GM19455 (cell line): ENCODE data around the gene IZUMO1.

ENCODE experiments used
- ATAC-seq: cut with Tn5 transposase; IDR thresholded peaks from one replicate; pipeline ENCODE4 v1.9.1; 2021; ENCODE audit not compliant: unreplicated experiment

Gene IZUMO1

DNA sequence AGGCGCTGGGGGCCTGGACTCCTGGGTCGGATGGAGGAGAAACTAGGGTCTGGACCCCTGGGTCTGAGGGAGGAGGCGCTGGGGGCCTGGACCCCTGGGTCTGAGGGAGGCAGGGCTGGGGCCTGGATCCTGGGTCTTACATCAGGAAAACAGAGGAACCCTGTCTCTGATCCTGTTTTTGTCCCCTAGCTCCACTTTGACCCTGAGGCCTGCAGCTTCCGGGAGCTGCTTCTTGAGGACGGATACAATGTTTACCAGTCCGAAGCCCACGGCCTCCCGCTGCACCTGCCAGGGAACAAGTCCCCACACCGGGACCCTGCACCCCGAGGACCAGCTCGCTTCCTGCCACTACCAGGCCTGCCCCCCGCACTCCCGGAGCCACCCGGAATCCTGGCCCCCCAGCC lies 11.0 kb upstream of the IZUMO1 start:
- no peak for ATAC-seq

DNA sequence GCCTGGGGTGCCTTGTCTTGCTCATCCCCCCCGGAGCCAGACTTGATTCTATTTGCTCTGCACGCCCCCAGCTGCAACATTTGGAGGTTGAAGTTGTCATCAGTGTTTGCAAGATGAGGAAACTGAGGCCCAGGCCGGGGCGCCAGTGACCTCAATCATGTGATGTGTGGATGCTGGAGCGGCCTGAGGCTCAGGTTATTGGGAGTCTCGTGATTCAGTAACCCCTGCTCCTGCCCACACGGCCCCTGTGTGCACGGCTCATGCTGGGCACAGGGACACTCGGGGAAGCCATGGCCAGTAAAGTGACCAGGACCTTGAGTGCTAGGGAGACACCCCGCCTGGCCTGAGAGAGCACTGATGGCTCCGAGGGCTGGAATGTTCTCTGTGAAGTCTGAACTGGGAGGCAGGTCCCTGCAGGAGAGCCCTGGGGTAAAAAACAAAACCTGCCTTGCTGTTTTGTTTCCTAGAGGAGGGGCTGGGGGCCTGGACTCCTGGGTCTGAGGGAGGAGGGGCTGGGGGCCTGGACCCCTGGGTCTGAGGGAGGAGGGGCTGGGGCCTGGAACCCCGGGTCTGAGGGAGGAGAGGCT lies 10.5 kb upstream of the IZUMO1 start:
- ATAC-seq: no peak

DNA sequence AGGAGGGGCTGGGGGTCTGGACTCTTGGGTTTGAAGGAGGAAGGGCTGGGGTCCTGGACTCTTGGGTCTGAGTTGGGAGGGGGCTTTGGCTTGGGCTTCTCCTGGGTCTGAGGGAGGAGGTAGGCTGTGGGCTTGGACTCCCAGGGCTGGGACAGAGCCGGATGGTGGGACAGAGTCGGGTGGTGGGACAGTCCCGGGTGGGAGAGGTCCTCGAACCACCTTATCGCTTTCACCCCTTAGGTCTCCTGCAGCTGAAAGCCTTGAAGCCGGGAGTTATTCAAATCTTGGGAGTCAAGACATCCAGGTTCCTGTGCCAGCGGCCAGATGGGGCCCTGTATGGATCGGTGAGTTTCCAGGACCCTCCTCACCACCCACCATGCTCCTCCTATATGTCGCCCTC lies 10.0 kb upstream of the IZUMO1 start:
- no peak for ATAC-seq

DNA sequence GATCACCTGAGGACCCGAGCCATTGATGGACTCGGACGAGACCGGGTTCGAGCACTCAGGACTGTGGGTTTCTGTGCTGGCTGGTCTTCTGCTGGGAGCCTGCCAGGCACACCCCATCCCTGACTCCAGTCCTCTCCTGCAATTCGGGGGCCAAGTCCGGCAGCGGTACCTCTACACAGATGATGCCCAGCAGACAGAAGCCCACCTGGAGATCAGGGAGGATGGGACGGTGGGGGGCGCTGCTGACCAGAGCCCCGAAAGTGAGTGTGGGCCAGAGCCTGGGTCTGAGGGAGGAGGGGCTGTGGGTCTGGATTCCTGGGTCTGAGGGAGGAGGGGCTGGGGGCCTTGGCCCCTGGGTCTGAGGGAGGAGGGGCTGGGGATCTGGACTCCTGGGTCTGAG lies 9.5 kb upstream of the IZUMO1 start:
- ATAC-seq: no peak

DNA sequence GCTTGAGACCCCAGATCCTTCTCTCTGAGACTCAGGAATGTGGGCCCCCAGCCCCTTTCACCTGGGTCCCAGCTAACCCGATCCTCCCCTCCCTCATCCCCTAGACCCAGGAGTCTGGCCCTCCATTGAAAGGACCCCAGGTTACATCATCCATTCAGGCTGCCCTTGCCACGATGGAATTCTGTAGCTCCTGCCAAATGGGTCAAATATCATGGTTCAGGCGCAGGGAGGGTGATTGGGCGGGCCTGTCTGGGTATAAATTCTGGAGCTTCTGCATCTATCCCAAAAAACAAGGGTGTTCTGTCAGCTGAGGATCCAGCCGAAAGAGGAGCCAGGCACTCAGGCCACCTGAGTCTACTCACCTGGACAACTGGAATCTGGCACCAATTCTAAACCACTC lies 9.1 kb upstream of the IZUMO1 start:
- no peak for ATAC-seq

DNA sequence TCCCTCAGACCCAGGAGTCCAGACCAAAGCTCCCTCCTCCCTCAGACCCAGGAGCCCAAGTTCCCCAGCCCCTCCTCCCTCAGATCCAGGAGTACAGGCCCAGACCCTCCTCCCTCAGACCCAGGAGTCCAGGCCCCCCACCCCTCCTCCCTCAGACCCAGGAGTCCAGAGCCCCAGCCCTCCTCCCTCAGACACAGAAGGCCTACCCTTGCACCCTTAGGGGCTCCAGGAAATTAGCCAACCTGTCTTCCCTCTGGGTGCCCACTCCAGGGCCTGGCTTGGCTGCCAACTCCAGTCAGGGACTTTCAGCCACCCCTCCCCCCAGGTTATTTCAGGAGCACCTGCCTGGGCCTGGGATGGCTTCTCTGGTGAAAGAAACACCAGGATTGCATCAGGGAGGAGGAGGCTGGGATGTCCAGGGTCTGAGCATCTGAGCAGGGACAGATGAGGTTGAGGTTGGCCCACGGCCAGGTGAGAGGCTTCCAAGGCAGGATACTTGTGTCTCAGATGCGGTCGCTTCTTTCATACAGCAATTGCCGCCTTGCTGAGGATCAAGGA lies 8.5 kb upstream of the IZUMO1 start, which contains the start of gene FGF21:
Gene FGF21 (plus strand): TSS at position 441 of the 558 bp plus-strand sequence. CDS start 713 bp downstream, outside the sequence.
- ATAC-seq: no peak

DNA sequence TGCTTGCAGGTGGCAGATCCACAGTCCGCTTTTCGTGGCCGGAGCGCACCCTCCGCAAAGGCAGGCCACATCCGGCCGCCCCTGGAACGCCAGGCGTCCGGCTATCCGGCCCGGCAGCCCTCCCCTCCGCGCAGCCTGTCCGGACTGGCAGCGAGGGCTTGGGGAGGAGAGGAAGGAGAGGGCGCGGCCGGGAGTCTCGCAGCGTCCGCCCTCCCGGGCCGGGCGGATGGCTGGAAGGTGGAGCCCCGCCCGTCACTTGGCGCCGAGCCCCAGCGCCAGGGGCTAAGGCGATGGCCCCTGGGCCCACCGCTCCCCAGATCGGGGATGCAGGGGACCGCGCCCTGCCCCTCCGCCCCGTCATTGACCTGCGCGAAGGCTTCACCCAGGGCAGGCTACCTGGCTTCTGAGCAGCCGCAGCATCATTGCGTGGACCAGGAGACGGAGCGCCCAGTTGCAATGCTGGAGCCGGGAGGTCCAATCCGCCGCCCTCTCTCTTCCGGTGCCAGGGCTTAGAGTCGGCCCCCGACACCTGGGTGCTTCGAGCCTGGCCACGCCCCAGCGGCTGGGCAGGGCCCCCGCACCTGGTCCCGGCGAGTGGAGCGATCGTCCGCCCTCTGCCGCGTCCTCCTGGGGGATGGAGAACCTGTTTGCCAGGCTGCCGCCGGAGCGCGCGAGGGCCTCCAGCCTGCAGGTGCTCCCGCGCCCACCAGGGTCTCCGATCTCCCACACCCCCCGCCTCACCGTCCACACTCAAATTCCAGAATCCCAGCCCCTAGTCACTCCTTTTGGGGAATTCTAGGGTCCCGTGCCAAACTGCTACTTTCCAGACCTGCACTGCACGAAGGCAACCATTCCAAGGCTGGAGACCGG lies 6.0 kb upstream of the IZUMO1 start, which contains the start of gene FUT1:
Gene FUT1 (minus strand): TSS at position 146 of the 870 bp plus-strand sequence. CDS start 1,360 bp downstream, outside the sequence.
- ATAC-seq: no peak

DNA sequence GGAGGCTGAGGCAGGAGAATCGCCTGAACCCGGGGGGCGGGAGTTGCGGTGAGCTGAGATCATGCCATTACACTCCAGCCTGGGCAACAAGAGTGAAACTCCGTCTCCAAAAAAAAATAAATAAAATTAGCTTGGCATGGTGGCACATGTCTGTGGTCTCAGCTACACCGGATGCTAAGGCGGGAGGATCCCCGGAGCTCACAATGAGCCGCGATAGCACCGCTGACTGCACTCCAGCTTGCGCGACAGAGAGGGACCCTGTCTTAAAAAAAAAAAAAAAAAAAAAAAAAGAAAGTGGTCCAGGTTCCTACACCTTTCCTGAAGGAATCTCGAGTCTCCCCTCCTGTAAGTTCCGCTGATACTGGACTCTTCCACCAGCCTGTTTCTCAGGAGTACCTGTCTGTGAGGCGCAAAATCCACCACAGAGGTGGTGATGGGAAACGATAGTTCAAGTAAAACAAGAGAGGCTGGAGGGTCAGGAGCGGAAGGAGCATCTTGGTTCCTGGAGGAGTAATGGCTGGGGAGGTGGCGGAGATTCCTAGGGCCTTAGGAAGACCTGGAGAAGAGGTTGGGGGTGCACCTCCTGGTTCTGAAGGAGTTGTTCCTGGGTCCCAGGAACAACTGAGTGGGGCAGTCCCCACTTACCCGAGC lies 5.3 kb upstream of the IZUMO1 start:
- no peak for ATAC-seq

DNA sequence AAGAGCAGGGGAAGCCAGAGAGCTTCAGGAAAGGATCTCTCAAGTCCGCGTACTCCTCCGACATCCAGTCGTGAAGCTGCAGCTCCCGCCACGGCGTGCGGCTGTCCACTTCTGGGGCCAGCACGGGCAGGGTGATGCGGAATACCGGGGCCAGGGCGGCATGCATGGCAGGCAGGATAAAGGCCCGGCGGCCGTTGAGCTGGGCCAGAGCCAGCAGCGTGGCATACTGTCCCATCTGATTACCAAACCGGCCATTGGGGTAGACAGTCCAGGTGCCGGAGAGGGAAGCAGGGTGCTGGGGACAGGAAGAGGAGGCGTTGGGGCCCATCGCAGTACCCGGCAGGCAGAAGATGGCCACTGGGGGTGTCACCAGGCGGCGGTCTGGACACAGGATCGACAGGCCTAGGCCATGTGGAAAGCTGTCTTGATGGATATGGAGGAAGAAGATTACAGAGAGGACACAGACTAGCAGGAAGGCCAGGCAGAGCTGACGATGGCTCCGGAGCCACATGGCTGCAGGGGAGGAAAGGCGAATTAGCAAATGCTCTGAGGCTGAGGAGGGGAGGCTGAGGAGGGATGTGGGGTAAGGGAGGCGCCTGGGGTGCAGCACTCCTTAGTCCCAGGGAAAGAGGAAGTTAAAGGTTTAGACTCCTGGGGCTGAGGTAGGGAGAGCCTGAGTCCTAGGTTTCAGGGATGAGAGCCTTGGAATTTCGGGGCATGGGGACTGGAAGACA lies 4.2 kb upstream of the IZUMO1 start:
- no peak for ATAC-seq

DNA sequence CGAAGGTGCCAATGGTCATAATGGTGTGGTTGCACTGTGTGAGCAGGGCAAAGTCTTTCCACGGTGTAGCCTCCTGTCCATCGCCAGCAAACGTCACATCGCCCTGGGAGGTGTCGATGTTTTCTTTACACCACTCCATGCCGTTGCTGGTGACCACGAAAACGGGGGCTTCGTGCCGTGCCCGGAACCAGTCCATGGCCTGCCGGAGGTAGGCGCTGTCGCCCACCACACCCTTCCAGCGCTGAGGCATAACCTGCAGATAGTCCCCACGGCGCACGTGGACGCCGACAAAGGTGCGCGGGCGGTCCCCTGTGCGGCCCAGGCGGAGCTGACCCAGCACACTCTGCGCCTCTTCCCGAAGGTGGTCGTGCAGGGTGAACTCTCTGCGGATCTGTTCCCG lies 3.6 kb upstream of the IZUMO1 start:
- ATAC-seq: no peak

DNA sequence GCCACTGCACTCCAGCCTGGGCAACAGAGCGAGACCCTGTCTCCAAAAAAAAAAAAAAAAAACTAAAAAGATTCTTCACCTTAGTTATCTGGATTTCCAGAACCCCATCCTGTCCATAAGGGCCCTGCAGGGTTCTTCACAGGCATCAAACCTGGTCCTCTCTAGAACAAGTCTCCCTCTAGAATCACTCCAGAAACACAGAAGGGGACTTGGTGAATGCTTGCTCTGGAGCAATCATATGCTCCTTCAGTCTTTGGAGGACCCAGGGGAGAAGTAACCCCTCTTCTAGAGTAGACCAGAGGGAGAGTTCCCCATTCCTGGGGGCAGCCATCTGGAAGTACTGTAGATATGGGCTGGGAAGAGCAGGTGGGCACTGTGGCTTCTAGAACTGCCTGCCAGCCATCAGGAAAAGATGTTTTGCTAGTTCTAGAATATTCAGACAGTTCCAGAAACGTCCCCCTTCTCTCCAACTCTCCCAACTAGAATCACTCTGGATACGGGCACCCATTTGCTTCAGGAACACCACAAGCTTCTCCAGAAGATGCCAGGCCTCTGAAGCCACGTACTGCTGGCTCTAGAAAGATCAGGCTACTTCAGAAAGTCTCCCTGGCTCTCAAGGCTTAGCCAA lies 3.0 kb upstream of the IZUMO1 start:
- no peak for ATAC-seq

DNA sequence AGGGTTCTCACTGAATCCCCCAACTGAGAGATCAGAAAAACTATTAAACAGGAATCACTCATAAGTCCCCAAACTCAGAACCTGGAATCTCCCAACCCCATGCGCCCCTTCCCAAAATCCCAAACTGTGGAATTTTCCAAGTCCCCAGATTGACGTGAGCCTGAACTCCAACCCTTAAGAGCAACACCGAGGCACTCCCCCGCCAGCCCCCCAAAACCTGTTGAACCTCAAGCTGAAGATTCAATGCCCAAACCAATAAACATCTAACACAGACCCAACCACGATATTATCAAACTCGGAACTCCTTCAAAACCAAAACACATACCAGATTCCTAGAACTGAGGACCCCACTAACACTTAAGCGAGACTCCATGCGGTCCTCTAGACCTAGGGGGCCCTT lies 599 bp downstream of the IZUMO1 start:
- ATAC-seq: no peak

DNA sequence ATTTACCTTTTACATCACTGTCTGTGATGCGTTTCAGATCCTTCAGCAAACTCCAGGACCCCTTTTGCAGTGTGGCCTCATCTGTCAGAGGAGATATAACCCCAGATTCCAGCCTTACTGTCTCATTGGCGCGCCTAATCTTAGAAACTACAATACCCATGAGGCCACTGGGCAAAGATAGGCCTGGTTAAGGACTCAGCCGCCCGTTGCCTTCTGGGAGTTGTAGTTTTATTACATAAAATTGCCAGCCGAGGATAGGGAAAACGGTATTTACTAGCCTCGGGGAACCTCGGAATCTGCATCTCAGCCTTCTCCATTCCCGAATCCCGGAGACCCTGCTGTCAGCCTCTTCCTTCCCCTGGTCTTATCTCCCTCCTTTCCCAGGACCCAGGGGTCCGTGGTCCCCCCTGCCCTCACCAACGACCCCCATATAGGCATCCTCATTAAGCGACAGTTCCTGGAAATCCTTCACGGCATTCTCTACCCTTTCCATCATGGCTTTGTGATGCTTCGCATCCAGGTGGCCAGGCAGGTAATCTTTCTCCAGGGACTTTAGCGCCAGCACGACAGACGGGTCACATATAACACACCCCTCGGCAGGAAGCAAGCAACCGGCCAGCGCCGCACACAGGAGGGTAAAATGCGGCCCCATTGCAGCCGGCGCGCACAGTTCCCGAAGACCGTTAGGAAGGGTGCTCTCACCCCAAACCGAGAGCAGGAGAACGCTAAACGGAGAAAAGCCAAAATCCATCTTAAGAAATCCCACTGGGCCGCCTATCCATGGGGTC lies 1.3 kb downstream of the IZUMO1 start:
- ATAC-seq: no peak

DNA sequence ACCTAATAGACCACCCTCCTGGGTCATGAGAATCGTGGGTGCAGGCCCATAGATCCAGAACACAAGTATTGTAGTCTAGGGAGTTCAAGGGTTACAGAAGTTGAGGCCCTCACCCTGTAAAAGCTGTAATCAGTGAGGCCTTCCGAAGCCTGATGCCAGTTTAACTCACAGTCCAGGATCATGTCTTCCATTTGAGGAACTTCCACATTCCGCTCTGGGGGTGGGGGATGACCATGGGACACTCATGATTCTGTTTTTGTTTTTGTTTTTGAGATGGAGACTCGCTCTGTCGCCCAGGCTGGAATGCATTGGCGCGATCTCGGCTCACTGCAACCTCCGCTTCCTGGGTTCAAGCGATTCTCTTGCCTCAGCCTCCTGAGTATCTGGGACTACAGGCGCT lies 4.6 kb downstream of the IZUMO1 start:
- ATAC-seq: no peak

DNA sequence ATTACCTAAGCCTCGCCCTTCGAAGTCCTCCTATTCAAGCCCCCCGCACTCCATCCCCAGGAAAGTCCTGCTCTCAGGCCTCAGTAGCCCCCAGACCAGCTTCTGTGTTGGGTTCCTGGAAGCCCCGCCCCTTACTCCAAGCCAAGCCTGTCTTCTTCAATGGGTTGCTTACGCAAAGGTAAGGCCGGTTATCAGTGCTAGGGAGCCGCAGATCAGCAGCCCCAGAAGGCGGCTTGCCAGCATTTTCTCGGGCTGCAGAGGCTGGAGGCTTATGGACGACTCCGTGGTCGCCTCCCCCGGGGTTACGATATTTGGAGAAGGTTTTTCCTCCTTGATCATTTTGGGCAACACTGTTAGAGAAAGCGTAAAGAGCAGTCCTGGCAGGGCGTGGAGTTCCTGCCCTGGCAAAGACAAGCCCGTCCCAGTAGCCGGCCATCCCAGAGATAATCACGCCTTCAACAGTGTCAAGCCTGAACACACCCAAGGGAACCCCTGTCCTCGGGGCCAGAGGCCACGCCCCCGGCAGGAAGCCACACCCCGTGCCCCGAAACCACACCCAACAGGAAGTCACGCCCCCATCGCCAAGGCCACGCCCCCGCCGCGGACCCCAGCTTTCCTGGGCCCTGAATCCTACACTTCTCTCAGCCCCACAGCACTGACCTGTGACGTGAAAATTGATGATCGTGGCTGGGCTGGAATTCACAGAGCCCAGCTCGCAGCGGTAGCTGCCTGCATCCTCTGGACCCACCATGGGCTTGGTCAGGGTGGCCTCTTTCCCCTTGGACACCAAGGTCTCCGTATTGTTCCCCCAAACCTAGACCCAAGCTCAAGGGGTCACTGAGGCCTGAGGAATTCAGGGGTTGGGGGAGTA lies 5.3 kb downstream of the IZUMO1 start:
- ATAC-seq: no peak

DNA sequence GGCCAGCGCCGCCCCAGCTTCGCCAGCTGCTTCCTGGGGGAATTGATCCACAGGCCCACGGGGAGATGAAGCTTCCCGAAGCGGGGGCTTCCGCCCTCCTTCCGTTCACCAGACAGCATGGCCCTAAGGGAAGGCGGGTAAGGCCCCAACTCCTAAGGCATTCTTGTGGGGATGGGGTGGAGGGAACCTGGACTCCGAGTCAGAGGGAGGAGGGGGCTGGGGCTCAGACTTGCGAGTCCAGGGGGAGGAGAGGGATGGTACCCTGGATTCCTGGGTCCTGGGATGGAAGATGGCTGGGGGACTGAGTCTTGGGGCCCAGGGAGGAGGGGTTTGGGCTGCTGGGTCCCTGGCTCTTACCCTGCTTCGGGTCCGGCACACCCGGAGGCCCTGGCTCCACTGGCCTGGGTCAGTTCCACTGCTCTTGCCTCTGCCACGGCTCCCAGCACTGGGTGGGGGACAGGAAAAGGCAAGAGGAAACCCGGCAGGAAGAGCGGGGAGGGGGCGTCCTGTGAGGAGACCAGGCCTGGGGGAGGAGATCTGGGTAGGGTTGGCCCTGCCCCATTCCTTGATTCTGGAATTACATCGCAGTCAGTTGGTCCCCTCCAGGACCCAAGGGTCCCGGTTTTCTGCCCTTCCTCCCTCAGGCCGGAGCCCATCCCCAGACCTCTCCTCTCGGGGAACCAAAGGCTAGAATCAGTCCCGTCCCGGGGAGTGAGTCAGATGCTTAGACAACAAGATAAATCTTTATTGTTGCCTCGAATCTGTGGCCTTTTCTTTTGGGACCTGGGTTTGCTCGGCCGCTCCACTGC lies 6.3 kb downstream of the IZUMO1 start, which contains the start of gene RASIP1:
Gene RASIP1 (minus strand): TSS at position 447 of the 809 bp plus-strand sequence. CDS start 328 bp downstream, at position 119.
- ATAC-seq: no peak

DNA sequence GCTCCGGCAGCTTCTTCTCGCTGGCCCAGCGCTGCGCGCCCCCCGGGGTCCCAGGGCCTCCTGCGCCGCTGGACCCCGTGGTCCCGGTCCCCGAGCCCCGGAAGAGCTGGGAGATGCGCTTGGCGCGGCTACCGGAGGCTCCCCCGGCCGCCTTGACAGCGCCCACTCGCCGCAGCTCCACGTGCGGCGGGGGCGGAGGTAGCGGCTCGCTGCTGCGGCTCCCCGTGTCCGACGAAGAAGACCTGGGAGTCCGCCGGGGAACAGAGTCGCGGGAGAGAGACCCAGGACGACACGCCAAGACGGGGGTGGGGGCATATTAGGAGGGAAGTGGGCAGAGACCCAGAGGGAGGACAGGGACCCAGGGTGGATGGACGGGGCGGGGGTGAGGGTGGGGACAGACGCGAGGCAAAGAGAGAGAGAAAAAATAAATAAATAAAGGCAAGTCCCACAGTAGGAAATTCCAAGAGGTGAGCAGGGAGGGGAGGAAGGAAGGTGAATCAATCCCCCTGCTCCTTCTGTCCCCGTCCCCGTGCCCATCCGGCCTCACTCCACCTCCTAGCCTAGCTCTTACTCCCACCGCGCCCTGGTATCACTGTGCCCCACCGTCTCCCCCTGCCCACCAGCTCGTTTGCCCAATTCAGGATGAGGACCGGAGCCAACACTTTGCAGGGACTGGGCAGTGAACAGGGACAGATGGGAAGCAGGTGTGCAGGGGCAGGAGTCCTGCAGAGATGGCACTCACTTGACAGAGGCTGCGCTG lies 7.1 kb downstream of the IZUMO1 start:
- no peak for ATAC-seq
